IPS-18a (cell line): Measurements from ENCODE around the gene HSD3B7.
"Not testable (repeated sequence)": the region's sequence is repeated elsewhere in the genome, so short reads cannot be mapped to it uniquely, and the experiment has no call there.

Source experiments
- H3K27ac ChIP-seq: one replicate; pipeline ENCODE4 v1.5.1; 2013; ENCODE audit warnings: low read length
- H3K27me3 ChIP-seq: one replicate; pipeline ENCODE4 v1.6.1; 2013; ENCODE audit warnings: mild to moderate bottlenecking, low read length; ENCODE audit not compliant: control insufficient read depth, insufficient read depth
- H3K36me3 ChIP-seq: one replicate; pipeline ENCODE4 v1.6.1; 2013; ENCODE audit warnings: low read depth, low read length; ENCODE audit not compliant: control insufficient read depth
- H3K4me1 ChIP-seq: one replicate; pipeline ENCODE4 v1.6.1; 2013; ENCODE audit warnings: low read depth, low read length; ENCODE audit not compliant: control insufficient read depth
- H3K4me3 ChIP-seq: one replicate; pipeline ENCODE4 v1.5.1; 2013; ENCODE audit warnings: low read length
- H3K9ac ChIP-seq: one replicate; pipeline ENCODE4 v1.6.1; 2013; ENCODE audit warnings: mild to moderate bottlenecking, low read length, moderate library complexity
- H3K9me3 ChIP-seq: one replicate; pipeline ENCODE4 v1.6.1; 2013; ENCODE audit warnings: low read depth, low read length; ENCODE audit not compliant: control insufficient read depth

Gene HSD3B7

GRCh38 chr16:30984669-30985400 is at the start of gene HSD3B7:
HSD3B7 (plus strand) TSS chr16:30985207; CDS start chr16:30985659, 452 bp downstream.
- no peaks in the 10 kb centered on the region for H3K9me3 ChIP-seq
- H3K27me3 ChIP-seq = no peaks in the 10 kb centered on the region
- no peak within 1 kb of the TSS for H3K9ac ChIP-seq
- no peak within 1 kb of the TSS for H3K27ac ChIP-seq
- H3K4me3 ChIP-seq = peak within 1 kb of the TSS; percentile 33
- H3K36me3 ChIP-seq = peaks cover 35% of the 10 kb centered on the region
- no peaks in the 10 kb centered on the region for H3K4me1 ChIP-seq

DNA sequence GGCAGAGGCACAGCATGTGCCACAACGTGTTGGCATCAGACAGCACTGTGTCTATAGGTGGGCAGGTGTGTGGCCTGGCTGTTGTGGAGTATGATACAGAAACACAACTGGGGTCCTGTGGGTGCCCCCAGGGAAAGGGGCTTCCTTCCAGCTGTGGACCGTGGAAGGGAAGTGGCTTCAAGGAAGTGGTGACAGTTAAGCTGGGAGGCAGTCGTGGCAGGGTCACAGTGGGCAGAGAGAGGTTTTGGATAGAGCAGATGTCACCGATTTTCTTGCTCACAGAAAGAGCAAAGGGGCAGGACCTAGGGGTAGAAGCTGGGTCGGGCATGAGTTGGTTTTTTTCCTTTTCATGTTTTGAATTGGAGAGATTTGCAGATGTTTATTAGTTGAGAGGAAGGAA is 47.3 kb upstream of the HSD3B7 start:
- Histone ChIP-seq H3K9me3 (no peaks in the 10 kb centered on the region), H3K4me1 (peaks cover 4% of the 10 kb centered on the region), H3K4me3 (no peak overlapping the region), H3K36me3 (peaks cover 34% of the 10 kb centered on the region), H3K27ac (no peak overlapping the region), H3K27me3 (no peaks in the 10 kb centered on the region), H3K9ac (no peak overlapping the region)

GRCh38 chr16:30939571-30939970 is 45.4 kb upstream of the HSD3B7 start:
- not testable (repeated sequence) for H3K9ac ChIP-seq, H3K27me3 ChIP-seq, H3K4me3 ChIP-seq, H3K27ac ChIP-seq, H3K4me1 ChIP-seq, H3K9me3 ChIP-seq
- peaks cover 37% of the 10 kb centered on the region for H3K36me3 ChIP-seq

GRCh38 chr16:30941600-30942425 is 43.2 kb upstream of the HSD3B7 start:
- no peak overlapping the region for H3K4me3 ChIP-seq
- H3K27me3 ChIP-seq = no peaks in the 10 kb centered on the region
- peaks cover 11% of the 10 kb centered on the region for H3K4me1 ChIP-seq
- peaks cover 29% of the 10 kb centered on the region for H3K36me3 ChIP-seq
- no peak overlapping the region for H3K9ac ChIP-seq
- H3K27ac ChIP-seq = no peak overlapping the region
- no peaks in the 10 kb centered on the region for H3K9me3 ChIP-seq

DNA sequence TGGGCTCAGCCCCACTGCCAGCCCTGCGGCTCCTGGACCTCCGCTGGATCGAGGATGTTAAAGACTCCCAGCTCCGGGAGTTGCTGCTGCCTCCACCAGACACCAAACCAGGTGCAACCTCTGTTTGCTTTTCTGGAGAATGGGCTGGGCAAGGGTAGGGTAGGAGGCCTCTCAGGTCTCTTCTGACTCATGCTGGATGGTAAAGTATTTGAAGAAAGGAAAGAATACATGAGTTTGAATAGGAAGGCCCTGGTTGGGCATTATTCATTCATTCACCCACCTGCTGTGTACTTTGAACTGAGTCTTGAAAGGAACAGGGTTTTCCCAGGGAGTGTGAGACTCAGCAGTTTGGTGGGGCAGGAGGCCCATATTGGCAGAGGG is 42.6 kb upstream of the HSD3B7 start:
- H3K4me1 ChIP-seq = peaks cover 17% of the 10 kb centered on the region
- H3K27ac ChIP-seq = no peak overlapping the region
- H3K9me3 ChIP-seq = no peaks in the 10 kb centered on the region
- no peak overlapping the region for H3K9ac ChIP-seq
- no peaks in the 10 kb centered on the region for H3K27me3 ChIP-seq
- H3K36me3 ChIP-seq = peaks cover 24% of the 10 kb centered on the region
- no peak overlapping the region for H3K4me3 ChIP-seq

DNA sequence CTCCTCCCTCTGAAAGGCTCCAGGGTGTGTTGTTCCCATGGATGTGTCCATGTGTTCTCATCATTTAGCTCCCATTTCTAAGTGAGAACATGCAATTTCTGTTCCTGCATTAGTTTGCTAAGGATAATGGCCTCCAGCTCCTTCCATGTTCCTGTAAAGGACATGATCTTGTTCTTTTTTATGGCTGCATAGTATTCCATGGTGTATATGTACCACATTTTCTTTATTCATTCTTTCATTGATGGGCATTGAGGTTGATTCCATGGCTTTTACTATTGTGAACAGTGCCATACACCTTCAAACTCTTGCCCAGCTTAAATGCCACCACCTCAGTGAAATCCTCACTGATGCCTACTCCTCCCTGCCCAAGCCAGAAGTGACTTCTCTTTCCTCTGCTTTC is 40.7 kb upstream of the HSD3B7 start:
- no peak overlapping the region for H3K27ac ChIP-seq
- H3K4me1 ChIP-seq = peaks cover 17% of the 10 kb centered on the region
- no peak overlapping the region for H3K9ac ChIP-seq
- no peaks in the 10 kb centered on the region for H3K27me3 ChIP-seq
- no peaks in the 10 kb centered on the region for H3K9me3 ChIP-seq
- H3K36me3 ChIP-seq = peaks cover 24% of the 10 kb centered on the region
- H3K4me3 ChIP-seq = no peak overlapping the region

- peaks cover 28% of the 10 kb centered on the region for H3K4me1 ChIP-seq
- H3K9ac ChIP-seq = peak overlapping the region; percentile 93
- H3K27me3 ChIP-seq = no peaks in the 10 kb centered on the region
- H3K9me3 ChIP-seq = no peaks in the 10 kb centered on the region
- H3K36me3 ChIP-seq = peaks cover 18% of the 10 kb centered on the region
- peak overlapping the region; percentile 78 for H3K4me3 ChIP-seq
- peak overlapping the region; percentile 83 for H3K27ac ChIP-seq
These were observed 38.1 kb upstream of the HSD3B7 start for GRCh38 chr16:30946671-30947540.

GRCh38 chr16:30947541-30947858 is 37.5 kb upstream of the HSD3B7 start:
- Histone ChIP-seq H3K9ac (peak overlapping the region; percentile 93), H3K27ac (peak overlapping the region; percentile 98), H3K4me1 (peaks cover 24% of the 10 kb centered on the region), H3K36me3 (peaks cover 14% of the 10 kb centered on the region), H3K4me3 (peak overlapping the region; percentile 78), H3K9me3 (no peaks in the 10 kb centered on the region), H3K27me3 (no peaks in the 10 kb centered on the region)

- H3K4me1 ChIP-seq = peaks cover 21% of the 10 kb centered on the region
- H3K36me3 ChIP-seq = peaks cover 12% of the 10 kb centered on the region
- no peaks in the 10 kb centered on the region for H3K9me3 ChIP-seq
- no peaks in the 10 kb centered on the region for H3K27me3 ChIP-seq
- peak overlapping the region; percentile 93 for H3K9ac ChIP-seq
- peak overlapping the region; percentile 98 for H3K27ac ChIP-seq
- peak overlapping the region; percentile 91 for H3K4me3 ChIP-seq
These were observed 36.9 kb upstream of the HSD3B7 start for GRCh38 chr16:30947859-30948666.

- peaks cover 23% of the 10 kb centered on the region for H3K4me1 ChIP-seq
- H3K4me3 ChIP-seq = peak within 1 kb of the TSS; percentile 91
- H3K27ac ChIP-seq = peak within 1 kb of the TSS; percentile 98
- H3K9me3 ChIP-seq = no peaks in the 10 kb centered on the region
- peaks cover 9% of the 10 kb centered on the region for H3K36me3 ChIP-seq
- H3K9ac ChIP-seq = peak within 1 kb of the TSS; percentile 93
- no peaks in the 10 kb centered on the region for H3K27me3 ChIP-seq
These were observed 36.0 kb upstream of the HSD3B7 start, which contains the start of gene ORAI3 for GRCh38 chr16:30948667-30949649. ORAI3 (plus strand) TSS chr16:30949068; CDS start chr16:30949290, 222 bp downstream.
